Adipose tissue (tissue), 3 donors: ENCODE measurements around the gene RRAGD. TPM values are rescaled to one million over a fixed set of nuclear protein-coding genes. Genes with fewer than 3 reads are reported as not detected.

Experiments
- H3K27ac ChIP-seq: one replicate; pipeline ENCODE4 v1.5.1; 2013; ENCODE audit warnings: low read depth, low read length
- WGBS, 3 donors: extraction: QIAGEN DNeasy Blood & Tissue Kit; methylation state at CpG; one replicate each; pipeline ENCODE4 v1.1.7; 2013; 5-methylcytosine and 5-hydroxymethylcytosine counted together
- polyA plus RNA-seq, 3 donors: library from polyadenylated mRNA; stranded (reverse); fragments of 200-250 nt; gene quantifications; one replicate each; pipeline ENCODE4 v1.2.3, GENCODE V29; 2013
- donor health status: healthy with polysubstance abuse.
- donor health status: Bipolar disorder and iron deficiency.
- donor health status: healthy.

The RRAGD gene
- polyA plus RNA-seq, 3 donors, result 3.7 to 12.3 (median 8.7) TPM

DNA sequence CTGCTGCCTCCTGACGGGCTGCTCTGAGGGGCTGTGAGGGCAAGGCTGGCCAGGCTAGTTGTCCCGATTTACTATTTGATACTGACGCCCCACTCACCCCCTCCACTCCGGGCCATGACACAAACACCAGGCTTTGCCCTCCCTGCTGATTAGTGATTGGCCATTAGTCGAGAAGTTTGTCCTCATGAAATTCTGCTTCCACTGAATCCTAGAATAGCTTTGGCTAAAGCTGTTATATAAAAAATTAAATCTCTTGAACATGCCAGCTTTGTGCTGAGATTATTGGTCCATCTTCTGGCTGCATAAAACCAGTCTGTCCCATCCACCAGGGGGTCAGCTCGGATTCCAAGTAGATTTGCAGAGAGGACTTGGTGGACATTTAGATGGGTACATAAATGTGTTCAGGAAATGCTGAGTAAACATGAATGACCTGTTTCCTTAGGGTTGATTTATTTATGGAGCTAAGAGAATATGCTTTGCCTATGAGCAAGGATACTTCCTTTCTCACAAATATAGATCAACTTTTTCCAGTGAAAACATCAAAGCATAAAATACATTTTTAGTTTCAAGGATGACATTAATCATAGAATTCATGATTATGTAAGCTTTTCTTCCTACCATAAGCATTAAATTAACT is 96.7 kb downstream of the RRAGD start, which contains the start of gene GABRR2:
Gene GABRR2, minus strand, starts transcription at position 51 of the 637 bp plus-strand sequence. CDS start 134 bp downstream, outside the sequence.
- H3K27ac ChIP-seq, result no peak within 1 kb of the TSS
- WGBS, 3 donors, result 83 to 91% (median 91%) methylated on average over 6 of the region's 6 CpGs

DNA sequence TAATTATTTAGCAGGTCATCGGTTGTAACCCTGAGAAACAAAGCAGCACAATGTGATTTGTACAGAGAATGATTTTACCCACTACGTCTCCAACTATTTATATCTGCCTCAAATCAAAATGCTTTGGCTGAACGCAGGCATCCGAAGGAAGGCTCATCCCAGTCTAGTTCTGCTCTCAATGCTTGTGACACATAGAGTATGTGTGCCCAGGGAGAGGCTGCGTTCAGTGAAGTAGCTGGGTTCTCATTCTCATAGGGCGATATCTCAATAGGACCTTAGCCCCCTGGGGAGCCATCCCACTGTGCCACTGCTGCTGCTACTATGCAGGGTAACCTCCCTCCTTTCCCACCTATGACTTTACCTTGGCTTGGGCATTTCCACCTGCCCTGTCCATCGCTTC is 97.4 kb downstream of the RRAGD start:
- 88 to 93% (median 92%) methylated on average over 7 of the region's 7 CpGs for WGBS, 3 donors
- no peak overlapping the region for H3K27ac ChIP-seq

Other genes starting within 250 kb of the RRAGD start
- gene GABRR1, start 194.9 kb downstream of the RRAGD start, polyA plus RNA-seq, result not detected
- under 1 TPM; 0.26 to 0.94 (median 0.56) TPM for gene GABRR2, start 97.0 kb downstream of the RRAGD start, polyA plus RNA-seq
- 10 to 100 TPM; 24.2 to 37.5 (median 26.0) TPM for gene UBE2J1, start 59.6 kb downstream of the RRAGD start, polyA plus RNA-seq
- 1 to 10 TPM; 3.1 to 9.3 (median 4.1) TPM for gene ANKRD6, start 20.9 kb upstream of the RRAGD start, polyA plus RNA-seq
- 10 to 100 TPM in 2 of 3 donors, 1 to 10 TPM in 1; 9.5 to 26.7 (median 13.8) TPM for gene LYRM2, start 226.5 kb upstream of the RRAGD start, polyA plus RNA-seq